Medulla oblongata (tissue), 1 donor: ENCODE data around the gene TMEM266.

ENCODE experiments used
- DNase-seq: peaks from one replicate; pipeline ENCODE4 v3.0.0-alpha.2; 2015; ENCODE audit errors: extremely low spot score

The TMEM266 gene

GRCh38 chr15:76127169-76127568 is 67.4 kb downstream of the TMEM266 start:
- no peak for DNase-seq

- no peak for DNase-seq
Measured at GRCh38 chr15:76127880-76128279, 68.1 kb downstream of the TMEM266 start.

- DNase-seq: no peak
Measured at GRCh38 chr15:76134537-76134936, 74.8 kb downstream of the TMEM266 start.

DNA sequence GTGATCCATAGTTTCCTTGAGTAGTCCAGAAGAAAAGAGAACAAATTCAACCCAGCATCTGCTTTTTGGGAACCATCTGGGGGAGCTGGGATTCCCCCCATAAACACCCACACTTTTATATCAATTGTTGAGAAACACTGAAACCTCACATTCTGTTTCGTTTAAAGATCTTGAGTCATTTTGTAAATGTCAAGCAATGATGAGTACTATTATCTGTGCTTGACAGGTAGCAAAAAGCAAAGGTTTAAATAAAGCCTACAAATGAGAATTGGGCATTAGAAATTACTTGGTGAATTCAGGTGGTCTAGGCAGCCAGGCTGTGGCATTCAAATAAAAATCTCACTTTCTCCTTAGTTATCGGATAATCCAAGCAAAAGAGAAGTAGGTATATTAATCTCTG is 75.7 kb downstream of the TMEM266 start:
- no peak for DNase-seq

- DNase-seq: no peak
Measured at GRCh38 chr15:76138436-76138835, 78.7 kb downstream of the TMEM266 start.

GRCh38 chr15:76139368-76140073 is 79.7 kb downstream of the TMEM266 start:
- peak; percentile 80 for DNase-seq

- DNase-seq: no peak
Measured at GRCh38 chr15:76140074-76140464, 80.3 kb downstream of the TMEM266 start.

DNA sequence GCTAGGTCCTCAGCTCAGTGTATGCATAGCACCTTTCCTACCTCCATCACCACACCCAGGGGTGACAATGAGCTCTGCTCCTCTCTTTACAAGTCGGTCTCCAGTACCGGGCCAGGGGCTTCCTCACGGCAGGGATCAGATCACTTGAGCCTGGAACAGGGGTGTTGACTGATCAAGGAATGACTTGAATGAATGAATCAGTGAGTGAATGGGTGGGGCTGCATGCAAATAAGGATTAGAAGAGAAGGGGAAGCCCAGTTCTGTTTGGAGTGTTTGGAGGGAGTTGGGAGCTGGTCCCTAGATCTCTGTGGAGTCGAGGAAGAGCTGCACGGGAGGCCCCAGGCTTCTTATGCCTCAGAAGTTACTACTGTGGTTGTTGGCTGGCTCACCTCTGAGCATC is 87.0 kb downstream of the TMEM266 start:
- no peak for DNase-seq

DNA sequence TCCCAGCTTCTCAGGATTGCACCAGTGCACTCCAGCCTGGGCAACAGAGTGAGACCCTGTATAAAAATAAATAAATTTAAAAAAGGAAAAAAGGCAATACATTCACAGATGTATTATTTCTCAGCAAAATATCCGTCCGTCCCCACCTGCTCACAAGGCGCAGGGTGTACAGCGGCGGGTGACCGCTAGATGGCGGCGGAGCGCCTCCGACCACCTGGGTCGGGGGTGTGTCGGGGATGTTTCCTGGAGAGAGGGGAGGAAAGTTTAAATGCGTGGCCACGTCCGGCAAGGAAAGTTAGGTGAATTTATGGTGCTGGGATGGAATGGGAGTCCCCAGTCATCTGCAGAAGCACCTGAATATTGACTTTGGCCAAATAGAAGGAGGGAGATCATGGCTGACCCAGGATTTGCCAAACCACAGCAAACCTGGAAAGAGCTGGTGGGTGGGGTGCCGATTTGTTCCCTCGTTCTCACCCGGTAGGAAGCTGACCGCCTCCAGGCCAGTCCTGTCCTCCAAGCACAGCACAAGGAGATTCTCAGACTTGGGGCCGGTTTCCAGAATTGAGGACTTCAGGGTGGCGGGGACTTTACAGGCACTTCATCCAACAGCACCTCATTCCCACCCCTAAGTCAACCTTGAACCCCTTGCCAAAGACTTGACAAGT is 88.3 kb downstream of the TMEM266 start:
- peak; percentile 21 for DNase-seq

DNA sequence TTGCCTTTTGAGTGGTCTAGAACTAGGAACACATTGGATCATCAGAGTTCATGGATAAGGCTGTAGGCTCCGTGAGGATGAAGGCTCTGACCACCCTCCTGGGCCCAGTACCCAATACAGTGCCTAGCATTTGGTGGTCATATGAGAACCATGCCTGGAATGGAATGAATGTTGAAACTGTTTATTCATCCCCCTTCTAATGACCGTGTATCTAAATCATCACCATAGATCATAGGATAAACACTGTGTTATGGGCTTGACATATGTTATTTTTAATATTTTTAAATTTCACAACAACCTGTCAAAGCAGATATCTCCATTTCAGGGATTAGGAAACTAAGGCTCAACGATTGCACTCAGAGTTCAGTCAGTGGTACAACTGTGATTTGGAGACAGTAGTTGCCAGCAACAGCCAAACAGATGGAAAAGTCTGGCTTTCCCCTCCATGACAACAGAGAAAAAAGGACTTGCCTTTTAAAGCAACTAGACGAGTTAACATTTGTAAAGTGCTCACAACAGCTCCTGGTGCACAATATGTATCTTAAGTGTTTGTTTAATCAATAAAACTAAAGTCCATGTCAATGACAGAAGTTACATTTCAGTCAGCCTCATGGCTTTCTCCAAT is 89.6 kb downstream of the TMEM266 start:
- no peak for DNase-seq

DNA sequence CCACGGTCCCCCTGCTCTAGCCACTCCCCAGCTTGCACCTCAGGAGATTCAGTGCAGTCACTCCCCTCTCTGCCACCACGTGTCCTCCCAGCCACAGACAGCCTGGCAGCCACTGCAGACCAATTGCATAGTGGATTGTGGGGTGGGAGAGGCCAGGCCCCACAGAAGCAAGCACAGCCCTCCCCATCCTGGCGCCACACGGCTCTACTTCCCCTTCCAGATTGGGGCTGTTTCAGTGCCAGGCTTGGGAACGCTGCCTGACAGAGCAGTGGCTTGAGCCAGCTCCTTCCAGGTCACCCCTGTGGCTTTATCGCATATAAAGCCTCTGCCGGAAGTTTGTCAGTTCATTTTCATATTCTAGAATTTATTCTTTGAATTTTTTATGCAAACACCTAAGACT is 90.7 kb downstream of the TMEM266 start:
- peak; percentile 50 for DNase-seq

- DNase-seq: peak; percentile 76
Measured at GRCh38 chr15:76150971-76151598, 91.3 kb downstream of the TMEM266 start.

GRCh38 chr15:76151599-76151974 is 91.8 kb downstream of the TMEM266 start:
- no peak for DNase-seq

GRCh38 chr15:76152197-76152596 is 92.4 kb downstream of the TMEM266 start:
- no peak for DNase-seq

DNA sequence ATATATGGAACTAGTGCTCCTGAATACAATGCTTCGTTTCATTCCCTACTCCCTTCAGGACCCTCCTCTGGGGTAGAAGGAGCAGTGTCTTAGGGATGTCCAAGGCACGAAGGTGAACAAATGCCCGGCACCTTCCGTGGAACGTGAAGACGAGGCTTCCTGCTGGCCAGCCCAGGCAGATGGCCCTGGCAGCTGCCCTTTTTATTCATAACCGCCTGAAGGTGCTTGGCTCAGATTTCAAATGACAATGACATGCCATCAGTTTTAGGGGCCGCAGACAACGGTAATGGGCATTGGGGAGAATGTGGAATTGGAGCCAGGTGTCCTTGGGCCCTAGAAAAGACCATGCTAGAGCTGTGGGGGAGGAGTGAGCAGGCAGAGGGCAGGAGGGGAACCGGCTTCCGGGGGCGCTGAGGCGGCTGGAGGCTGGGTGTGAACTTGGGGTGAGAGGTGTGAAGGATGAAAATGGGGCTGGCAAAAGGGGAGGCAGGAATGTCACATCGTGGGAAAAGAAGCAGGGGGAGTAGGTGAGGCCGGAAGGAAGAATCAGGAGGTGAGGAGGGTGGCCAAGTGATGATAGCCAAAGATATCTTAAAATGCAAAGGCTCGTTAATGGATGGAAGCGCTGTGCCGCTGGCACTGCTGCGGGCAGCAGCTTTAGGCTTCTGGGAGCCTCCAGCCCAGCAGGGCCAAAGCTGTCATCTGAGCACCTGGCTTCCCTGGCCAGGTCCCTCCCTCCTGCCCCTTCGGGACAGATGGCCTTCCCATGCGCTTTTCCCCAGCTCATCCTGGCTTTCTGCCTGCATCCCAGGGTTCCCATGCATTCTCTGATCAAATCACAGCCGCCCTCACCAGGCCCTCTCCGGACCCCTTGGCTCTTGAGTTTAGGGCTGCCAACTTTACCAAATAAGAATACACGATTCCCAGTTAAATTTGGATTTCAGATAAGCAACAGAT is 93.7 kb downstream of the TMEM266 start:
- no peak for DNase-seq

- no peak for DNase-seq
Measured at GRCh38 chr15:76155731-76156130, 95.9 kb downstream of the TMEM266 start.

DNA sequence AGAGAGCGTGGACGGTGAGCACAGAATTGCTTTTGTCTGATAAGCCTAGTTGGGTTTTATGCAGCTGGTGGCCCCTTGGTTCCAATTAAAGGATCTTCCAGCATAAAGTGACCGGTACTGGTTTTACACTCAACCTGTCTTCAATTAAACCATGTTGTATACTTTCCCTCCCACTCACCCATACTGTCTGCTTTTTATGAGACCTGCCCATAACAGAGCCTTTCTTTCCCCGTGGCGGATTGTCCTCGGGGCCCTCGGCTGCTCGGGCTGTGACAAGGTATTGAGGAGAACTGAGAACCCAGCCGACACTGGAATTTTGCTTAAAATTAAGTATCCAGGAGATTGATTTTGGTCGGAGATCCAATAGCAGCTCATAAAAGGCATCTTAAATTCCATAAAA is 98.4 kb downstream of the TMEM266 start:
- DNase-seq: no peak

- no peak for DNase-seq
Measured at GRCh38 chr15:76158815-76159214, 99.0 kb downstream of the TMEM266 start.

DNA sequence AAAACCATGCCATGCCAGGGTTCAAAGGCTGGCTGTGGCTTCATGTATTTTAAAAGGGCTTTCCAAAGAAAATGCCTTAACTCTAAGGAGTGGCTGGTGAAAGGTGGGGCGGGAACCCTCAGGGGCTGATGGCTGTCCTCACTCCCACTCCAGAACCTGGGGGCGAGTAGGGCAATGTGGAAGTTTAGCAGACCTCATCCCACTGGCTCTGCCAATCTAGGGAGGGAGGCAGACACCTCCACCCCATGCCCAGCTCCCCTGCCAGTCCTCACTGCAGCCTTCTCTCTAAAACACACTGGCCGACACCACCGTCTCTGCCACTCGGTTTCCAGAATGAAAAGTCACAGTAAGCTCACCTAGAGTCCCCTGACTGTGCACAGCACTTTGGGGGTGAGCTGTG is 99.5 kb downstream of the TMEM266 start:
- DNase-seq: no peak

GRCh38 chr15:76160426-76161152 is 100.8 kb downstream of the TMEM266 start:
- DNase-seq: no peak
